ENCODE data around the gene IRX2.

Gene IRX2

DNA sequence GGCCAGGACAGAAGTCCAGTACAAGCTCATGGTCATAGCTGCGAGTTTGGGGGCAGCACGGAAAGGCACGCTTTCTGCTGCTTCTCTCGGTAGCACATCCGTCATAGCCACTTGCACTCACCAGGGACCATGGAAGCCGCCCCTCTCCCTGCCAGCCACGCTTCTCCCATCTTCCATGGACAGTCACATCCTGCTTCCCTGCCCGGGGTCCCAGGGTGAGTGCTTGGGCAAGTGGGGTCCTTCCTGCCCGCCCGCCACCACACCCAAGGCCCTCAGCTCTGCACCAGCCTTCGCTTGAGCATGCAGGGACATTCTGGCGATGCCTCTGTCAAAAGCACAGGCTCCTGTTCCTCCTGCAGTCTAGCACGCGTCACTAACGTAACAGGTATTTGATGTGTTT, 13.1 kb upstream of the IRX2 start:
- WGBS: 88% methylated on average over 15 of the region's 15 CpGs
- H3K4me3 ChIP-seq (ENCODE audit: low read length): no peak overlapping the region
- no peaks in the 10 kb centered on the region for H3K27me3 ChIP-seq (ENCODE audit: insufficient read depth, low read length)
- no peak overlapping the region for H3K27ac ChIP-seq (ENCODE audit: low read depth, low read length)
- peaks cover 34% of the 10 kb centered on the region for H3K4me1 ChIP-seq (ENCODE audit: insufficient read depth, low read length)
- H3K9me3 ChIP-seq (ENCODE audit: insufficient read depth, low read depth, low read length): 0 out of 2 replicates have a peak, but pooled peaks cover 2% of the 10 kb centered on the region
- H3K36me3 ChIP-seq (ENCODE audit: insufficient read depth, low read length): no peaks in the 10 kb centered on the region
- H3K9ac ChIP-seq (ENCODE audit: low read depth, low read length): no peak overlapping the region

DNA sequence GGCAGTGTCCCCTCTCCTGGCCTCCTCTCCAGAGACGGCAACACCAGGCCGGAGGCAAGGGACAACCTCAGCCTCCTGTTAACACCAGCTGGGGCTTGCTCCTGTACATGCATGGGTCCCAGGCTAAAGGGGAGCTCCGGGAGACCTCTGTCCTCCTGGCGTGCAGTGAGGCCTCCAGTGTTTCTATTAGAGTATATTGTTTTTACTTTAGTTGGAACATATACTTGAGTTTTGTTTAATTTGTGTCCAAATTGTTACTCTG, 12.0 kb upstream of the IRX2 start:
- Histone ChIP-seq H3K9me3 (ENCODE audit: insufficient read depth, low read depth, low read length) (0 out of 2 replicates have a peak, but pooled peaks cover 2% of the 10 kb centered on the region), H3K4me1 (ENCODE audit: insufficient read depth, low read length) (peaks cover 40% of the 10 kb centered on the region)
- 97% methylated on average over 4 of the region's 4 CpGs for WGBS

GRCh38 chr5:2762744-2763532, 11.5 kb upstream of the IRX2 start:
- 87% methylated on average over 12 of the region's 12 CpGs for WGBS
- H3K9me3 ChIP-seq (ENCODE audit: insufficient read depth, low read depth, low read length): 0 out of 2 replicates have a peak, but pooled peaks cover 2% of the 10 kb centered on the region
- no peak overlapping the region for H3K9ac ChIP-seq (ENCODE audit: low read depth, low read length)
- H3K4me3 ChIP-seq (ENCODE audit: low read length): no peak overlapping the region
- H3K27ac ChIP-seq (ENCODE audit: low read depth, low read length): no peak overlapping the region
- H3K36me3 ChIP-seq (ENCODE audit: insufficient read depth, low read length): no peaks in the 10 kb centered on the region
- H3K4me1 ChIP-seq (ENCODE audit: insufficient read depth, low read length): peaks cover 45% of the 10 kb centered on the region
- peaks cover 16% of the 10 kb centered on the region for H3K27me3 ChIP-seq (ENCODE audit: insufficient read depth, low read length)

More for the DNA sequence above, 12.0 kb upstream of the IRX2 start:
- Histone ChIP-seq H3K36me3 (ENCODE audit: insufficient read depth, low read length) (no peaks in the 10 kb centered on the region), H3K4me3 (ENCODE audit: low read length) (no peak overlapping the region), H3K9ac (ENCODE audit: low read depth, low read length) (no peak overlapping the region), H3K27me3 (ENCODE audit: insufficient read depth, low read length) (peaks cover 11% of the 10 kb centered on the region), H3K27ac (ENCODE audit: low read depth, low read length) (no peak overlapping the region)

DNA sequence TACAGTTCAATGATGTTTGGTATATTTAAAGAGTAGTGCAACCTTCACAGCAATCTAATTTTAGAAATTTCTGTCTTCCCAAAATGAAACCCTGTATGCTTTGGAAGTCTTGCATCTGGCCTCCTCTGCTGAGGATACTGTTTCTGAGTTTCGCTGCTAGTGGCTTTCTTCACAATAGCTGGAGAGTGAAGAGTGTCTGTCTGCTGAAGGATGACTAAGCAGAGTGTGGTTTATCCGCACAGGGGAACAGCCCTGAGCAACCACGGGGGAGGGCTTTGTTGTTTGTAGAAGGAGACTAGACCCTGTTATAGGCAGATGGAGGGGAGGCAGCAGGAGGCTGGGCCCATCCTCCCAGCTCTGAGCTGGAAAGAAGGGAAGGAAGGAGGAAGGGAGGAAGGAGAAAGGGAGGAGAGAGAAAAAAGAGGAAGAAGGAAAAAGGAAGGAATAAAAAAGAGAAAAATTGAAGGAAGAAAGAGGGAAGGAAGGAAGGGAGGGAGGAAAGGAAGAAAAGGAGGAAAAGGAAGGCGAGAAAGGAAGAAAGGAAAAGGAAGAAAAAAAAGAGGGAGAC, 10.5 kb upstream of the IRX2 start:
- no peak overlapping the region for H3K4me3 ChIP-seq (ENCODE audit: low read length)
- H3K9me3 ChIP-seq (ENCODE audit: insufficient read depth, low read depth, low read length): 0 out of 2 replicates have a peak, but pooled peaks cover 2% of the 10 kb centered on the region
- no peak overlapping the region for H3K27ac ChIP-seq (ENCODE audit: low read depth, low read length)
- no peaks in the 10 kb centered on the region for H3K36me3 ChIP-seq (ENCODE audit: insufficient read depth, low read length)
- WGBS: 39% methylated on average over 4 of the region's 4 CpGs
- peaks cover 48% of the 10 kb centered on the region for H3K4me1 ChIP-seq (ENCODE audit: insufficient read depth, low read length)
- 0 out of 2 replicates have a peak overlapping the region, but pooled peaks have one; percentile 5 for H3K9ac ChIP-seq (ENCODE audit: low read depth, low read length)
- H3K27me3 ChIP-seq (ENCODE audit: insufficient read depth, low read length): peaks cover 25% of the 10 kb centered on the region

- H3K9ac ChIP-seq (ENCODE audit: low read depth, low read length): no peak overlapping the region
- H3K4me3 ChIP-seq (ENCODE audit: low read length): no peak overlapping the region
- H3K36me3 ChIP-seq (ENCODE audit: insufficient read depth, low read length): no peaks in the 10 kb centered on the region
- no peak overlapping the region for H3K27ac ChIP-seq (ENCODE audit: low read depth, low read length)
- peaks cover 37% of the 10 kb centered on the region for H3K27me3 ChIP-seq (ENCODE audit: insufficient read depth, low read length)
- 93% methylated on average over 9 of the region's 11 CpGs for WGBS
- 0 out of 2 replicates have a peak, but pooled peaks cover 2% of the 10 kb centered on the region for H3K9me3 ChIP-seq (ENCODE audit: insufficient read depth, low read depth, low read length)
- H3K4me1 ChIP-seq (ENCODE audit: insufficient read depth, low read length): peaks cover 39% of the 10 kb centered on the region
Measured at GRCh38 chr5:2759696-2760461, 8.4 kb upstream of the IRX2 start.

DNA sequence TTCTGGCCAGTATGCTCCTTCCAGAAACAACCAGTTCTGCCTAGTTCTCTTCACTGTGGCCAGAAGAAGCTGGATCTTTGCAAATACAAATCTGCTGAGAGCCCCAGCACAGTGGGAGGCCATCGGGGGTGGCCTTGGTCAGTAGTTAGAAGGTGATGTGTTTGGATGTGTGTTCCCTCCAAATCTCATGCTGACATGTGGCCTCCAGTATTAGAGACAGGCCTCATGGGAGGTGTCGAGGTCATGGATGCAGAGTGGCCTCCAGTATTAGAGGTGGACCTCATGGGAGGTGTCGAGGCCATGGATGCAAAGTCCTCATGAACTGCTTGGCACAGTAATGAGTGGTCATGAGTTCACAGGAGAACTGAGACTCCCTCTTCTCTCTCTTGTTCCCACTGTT, 7.6 kb upstream of the IRX2 start:
- Histone ChIP-seq H3K9me3 (ENCODE audit: insufficient read depth, low read depth, low read length) (0 out of 2 replicates have a peak, but pooled peaks cover 2% of the 10 kb centered on the region), H3K27me3 (ENCODE audit: insufficient read depth, low read length) (peaks cover 45% of the 10 kb centered on the region), H3K27ac (ENCODE audit: low read depth, low read length) (no peak overlapping the region), H3K9ac (ENCODE audit: low read depth, low read length) (no peak overlapping the region), H3K36me3 (ENCODE audit: insufficient read depth, low read length) (no peaks in the 10 kb centered on the region), H3K4me3 (ENCODE audit: low read length) (no peak overlapping the region), H3K4me1 (ENCODE audit: insufficient read depth, low read length) (peaks cover 43% of the 10 kb centered on the region)
- WGBS: 90% methylated on average over 3 of the region's 3 CpGs

DNA sequence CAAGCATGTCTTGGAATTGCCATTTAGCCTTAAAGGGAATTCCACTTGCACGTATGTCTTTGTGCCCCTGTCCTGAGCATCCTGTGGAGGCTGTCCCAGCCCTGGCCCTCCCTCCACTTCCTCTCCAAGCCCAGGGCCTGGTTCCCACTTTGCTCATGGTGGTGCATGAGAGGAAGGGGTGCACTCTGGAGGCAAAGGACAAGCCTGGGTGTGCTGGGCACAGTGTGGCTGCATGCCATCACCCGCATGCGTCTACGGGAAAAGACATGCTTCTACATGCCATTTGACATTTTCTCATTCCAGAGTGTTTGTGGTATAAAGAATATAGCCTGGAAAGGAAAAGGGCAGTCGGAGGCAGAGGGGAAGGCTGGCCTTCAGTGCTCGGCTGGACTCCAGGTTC, 7.2 kb upstream of the IRX2 start:
- Histone ChIP-seq H3K36me3 (ENCODE audit: insufficient read depth, low read length) (no peaks in the 10 kb centered on the region), H3K4me3 (ENCODE audit: low read length) (no peak overlapping the region), H3K27me3 (ENCODE audit: insufficient read depth, low read length) (peaks cover 48% of the 10 kb centered on the region), H3K4me1 (ENCODE audit: insufficient read depth, low read length) (peaks cover 46% of the 10 kb centered on the region), H3K9ac (ENCODE audit: low read depth, low read length) (no peak overlapping the region), H3K9me3 (ENCODE audit: insufficient read depth, low read depth, low read length) (0 out of 2 replicates have a peak, but pooled peaks cover 2% of the 10 kb centered on the region), H3K27ac (ENCODE audit: low read depth, low read length) (no peak overlapping the region)
- WGBS: 94% methylated on average over 6 of the region's 6 CpGs

GRCh38 chr5:2757563-2758351, 6.3 kb upstream of the IRX2 start:
- Histone ChIP-seq H3K9ac (ENCODE audit: low read depth, low read length) (no peak overlapping the region), H3K9me3 (ENCODE audit: insufficient read depth, low read depth, low read length) (0 out of 2 replicates have a peak, but pooled peaks cover 2% of the 10 kb centered on the region), H3K27me3 (ENCODE audit: insufficient read depth, low read length) (peaks cover 56% of the 10 kb centered on the region), H3K4me1 (ENCODE audit: insufficient read depth, low read length) (peaks cover 43% of the 10 kb centered on the region), H3K4me3 (ENCODE audit: low read length) (peak overlapping the region; percentile 77), H3K36me3 (ENCODE audit: insufficient read depth, low read length) (no peaks in the 10 kb centered on the region), H3K27ac (ENCODE audit: low read depth, low read length) (no peak overlapping the region)
- WGBS: 31% methylated on average over 23 of the region's 23 CpGs

GRCh38 chr5:2756211-2757152, 5.0 kb upstream of the IRX2 start:
- Histone ChIP-seq H3K36me3 (ENCODE audit: insufficient read depth, low read length) (no peaks in the 10 kb centered on the region), H3K4me3 (ENCODE audit: low read length) (peak overlapping the region; percentile 77), H3K27me3 (ENCODE audit: insufficient read depth, low read length) (peaks cover 64% of the 10 kb centered on the region), H3K9ac (ENCODE audit: low read depth, low read length) (peak overlapping the region; percentile 58), H3K9me3 (ENCODE audit: insufficient read depth, low read depth, low read length) (0 out of 2 replicates have a peak, but pooled peaks cover 2% of the 10 kb centered on the region), H3K27ac (ENCODE audit: low read depth, low read length) (peak overlapping the region; percentile 74; the same call in 1 of the 2 replicates), H3K4me1 (ENCODE audit: insufficient read depth, low read length) (peaks cover 30% of the 10 kb centered on the region)
- WGBS: under 1% methylated on average over 76 of the region's 76 CpGs

- Histone ChIP-seq H3K9ac (ENCODE audit: low read depth, low read length) (peak overlapping the region; percentile 19; the same call in 1 of the 2 replicates), H3K9me3 (ENCODE audit: insufficient read depth, low read depth, low read length) (0 out of 2 replicates have a peak, but pooled peaks cover 2% of the 10 kb centered on the region), H3K4me3 (ENCODE audit: low read length) (peak overlapping the region; percentile 77)
Measured at GRCh38 chr5:2755681-2756171, 4.2 kb upstream of the IRX2 start.

More at GRCh38 chr5:2755681-2756171, 4.2 kb upstream of the IRX2 start:
- Histone ChIP-seq H3K4me1 (ENCODE audit: insufficient read depth, low read length) (peaks cover 27% of the 10 kb centered on the region), H3K36me3 (ENCODE audit: insufficient read depth, low read length) (no peaks in the 10 kb centered on the region), H3K27me3 (ENCODE audit: insufficient read depth, low read length) (peaks cover 64% of the 10 kb centered on the region), H3K27ac (ENCODE audit: low read depth, low read length) (no peak overlapping the region)
- 8% methylated on average over 29 of the region's 30 CpGs for WGBS
